HepG2 (cell line): ENCODE data around the gene ANXA3. TPM values are rescaled to one million over a fixed set of nuclear protein-coding genes. Genes with fewer than 3 reads are reported as not detected.

Source experiments
- ATAC-seq: fragments of 200-7000 bp; cut with Tn5 transposase; 3 replicates; pipeline ENCODE4 v1.9.1; 2020; ENCODE audit warnings: mild to moderate bottlenecking, moderate library complexity
- BruUV-seq: library from RNA; stranded (reverse); fragments of 400-500 nt; replicated peaks from 2 replicates; lab custom pipeline; 2021; lab: Mats Ljungman, UMichigan
- CTCF ChIA-PET: fragments of 300-600 bp; formaldehyde crosslinking; extraction: SDS; loops from one replicate; lab custom pipeline; 2021; ENCODE audit warnings: low total read pairs, inconsistent platforms, low intra/inter-chr PET ratio; lab: Yijun Ruan, JAX
- POLR2A ChIA-PET: fragments of 350-600 bp; sonication (Branson Sonifier 250); formaldehyde crosslinking; loops from one replicate; lab custom pipeline; 2020; ENCODE audit warnings: antibody characterized with exemption, inconsistent platforms; lab: Yijun Ruan, JAX
- DNase-seq: peaks from one replicate; pipeline ENCODE4 v3.0.0-alpha.2; 2015; ENCODE audit warnings: low spot score
- FAIRE-seq: peaks from 3 replicates; lab custom pipeline; 2011; peaks lifted over from hg19 to GRCh38; lab: Jason Lieb, UNC
- H2AFZ ChIP-seq: one replicate; pipeline ENCODE4 v1.6.1; 2011; ENCODE audit warnings: low read length, inconsistent platforms
- H3K27ac ChIP-seq: fragments of 300-600 bp; 3 replicates; pipeline ENCODE4 v1.8.0; 2011; ENCODE audit warnings: mixed run types, mild to moderate bottlenecking, mixed read lengths, low read length, inconsistent platforms; ENCODE audit not compliant: insufficient read depth; ENCODE audit errors: extremely low read length
- H3K27me3 ChIP-seq, 2 experiments: fragments of 200-600 bp in 1 of 2; 2 replicates in 1 of 2; 3 replicates in 1 of 2; pipeline versions ENCODE4 v1.6.0 to v1.8.0; 2011; ENCODE audit warnings: low read length in 2 of 2, mild to moderate bottlenecking in 2 of 2, moderate library complexity in 2 of 2, inconsistent platforms in 1 of 2; ENCODE audit not compliant: insufficient read depth in 2 of 2, control insufficient read depth in 1 of 2
- H3K36me3 ChIP-seq, 2 experiments: fragments of 200-600 bp in 1 of 2; replicated peaks in 1 of 2; 2 replicates in 1 of 2; 3 replicates in 1 of 2; pipeline versions ENCODE4 v1.5.1 to v1.8.0; 2011; ENCODE audit warnings: low read length in 2 of 2, inconsistent platforms in 1 of 2; ENCODE audit not compliant: insufficient read depth in 2 of 2, control insufficient read depth in 1 of 2
- H3K4me1 ChIP-seq: 2 replicates; pipeline ENCODE4 v1.5.1; 2012; ENCODE audit warnings: low read length, inconsistent platforms; ENCODE audit not compliant: insufficient read depth
- H3K4me2 ChIP-seq: 2 replicates; pipeline ENCODE4 v1.6.0; 2011; ENCODE audit warnings: low read depth, low read length, inconsistent platforms
- H3K4me3 ChIP-seq, 3 experiments: fragments of 200-600 bp in 1 of 3; sonication (generic), shearing (Covaris generic) in 1 of 3; replicated peaks in 1 of 3; 2 replicates each; pipeline ENCODE4 v1.5.1; 2011 to 2016; ENCODE audit warnings: low read length in 3 of 3, inconsistent platforms in 2 of 3, low read depth in 2 of 3, mild to moderate bottlenecking in 2 of 3, control low read depth in 1 of 3, mixed read lengths in 1 of 3; ENCODE audit not compliant: insufficient read depth in 1 of 3
- H3K79me2 ChIP-seq: one replicate; pipeline ENCODE4 v1.6.1; 2011; ENCODE audit warnings: low read length, inconsistent platforms; ENCODE audit not compliant: insufficient read depth
- H3K9ac ChIP-seq: 2 replicates; pipeline ENCODE4 v1.6.0; 2011; ENCODE audit warnings: mild to moderate bottlenecking, low read depth, low read length, inconsistent platforms; ENCODE audit not compliant: insufficient read depth
- H3K9me3 ChIP-seq: 2 replicates; pipeline ENCODE4 v1.5.1; 2012; ENCODE audit warnings: mild to moderate bottlenecking, low read length
- H4K20me1 ChIP-seq: 2 replicates; pipeline ENCODE4 v1.6.0; 2011; ENCODE audit warnings: inconsistent platforms, mild to moderate bottlenecking, low read length, moderate library complexity; ENCODE audit not compliant: insufficient read depth
- DR1 ChIP-seq: sonication (generic); formaldehyde crosslinking; IDR thresholded peaks from 2 replicates; pipeline ENCODE4 v1.8.0; 2021; ENCODE audit warnings: mild to moderate bottlenecking, missing genetic modification reagents, inconsistent platforms
- YY1 ChIP-seq: IDR thresholded peaks from 2 replicates; pipeline ENCODE4 v1.6.1; 2011; ENCODE audit warnings: low read length, low read depth, moderate library complexity, mild to moderate bottlenecking; ENCODE audit not compliant: insufficient read depth, insufficient replicate concordance
- ZFX ChIP-seq: sonication (generic); formaldehyde crosslinking; IDR thresholded peaks from 2 replicates; pipeline ENCODE4 v1.4.0; 2020; ENCODE audit warnings: mild to moderate bottlenecking, low read depth, missing genetic modification reagents, moderate library complexity
- ZNF382 ChIP-seq: sonication (generic); formaldehyde crosslinking; IDR thresholded peaks from 2 replicates; pipeline ENCODE4 v1.5.0; 2020; ENCODE audit warnings: missing genetic modification reagents, mild to moderate bottlenecking, borderline replicate concordance
- WGBS: methylation state at CpG from one replicate; pipeline ENCODE4 v1.1.6; 2017; ENCODE audit warnings: low lambda C conversion rate; 5-methylcytosine and 5-hydroxymethylcytosine counted together
- in situ Hi-C: cut with HindIII; loops from 2 replicates; pipeline ENCODE4 v1.10.0; 2017; ENCODE audit warnings: low pct_unique_long_range_greater_than_20kb; ENCODE audit not compliant: extremely low pct_ligation_motif_present
- intact Hi-C: fragments of 100-400 bp; cut with micrococcal nuclease; formaldehyde crosslinking; loops from one replicate; pipeline ENCODE4 v1.10.0; 2022; ENCODE audit not compliant: unreplicated experiment
- polyA plus RNA-seq, 8 experiments: library from polyadenylated mRNA; depleted of rRNA in 3 of 8; stranded (reverse) in 7 of 8; unstranded in 1 of 8; fragments of >200 nt; fragmentation: Illumina TruSeq in 4 of 8; extraction: Trizol in 4 of 8; gene quantifications; 2 replicates each; pipeline versions ENCODE4 v1.2.1 to v1.2.3, GENCODE V29; 2011 to 2016; ENCODE audit warnings: low read depth in 4 of 8, missing spikeins in 1 of 8, mixed read lengths in 1 of 8; ENCODE audit not compliant: insufficient read depth in 1 of 8
- total RNA-seq, 5 experiments: library from RNA; depleted of rRNA; stranded (reverse); fragments of >200 nt; fragmentation: Illumina TruSeq; extraction: Trizol; gene quantifications; 2 replicates each; pipeline ENCODE4 v1.2.3, GENCODE V29; 2016; ENCODE audit warnings: low read depth in 1 of 5
- TF ChIP-seq, protein P1 (sequence below): sonication (generic); formaldehyde crosslinking; IDR thresholded peaks from 2 replicates; pipeline ENCODE4 v1.9.0; 2021; ENCODE audit warnings: missing genetic modification reagents, borderline replicate concordance
- TF ChIP-seq, protein P2 (sequence below): sonication (generic); formaldehyde crosslinking; IDR thresholded peaks from 2 replicates; pipeline ENCODE4 v1.8.1; 2022; ENCODE audit warnings: low read depth, mild to moderate bottlenecking, missing genetic modification reagents
- TF ChIP-seq, protein P3 (sequence below): sonication (generic); formaldehyde crosslinking; IDR thresholded peaks from 2 replicates; pipeline ENCODE4 v1.4.0; 2020; ENCODE audit warnings: missing genetic modification reagents

Gene ANXA3
- total and polyA plus RNA-seq, 2 of the 13 experiments (the other 11 are each of a cell fraction or from before 2014, with no cell fraction given) = 6.5 to 6.9 TPM

DNA sequence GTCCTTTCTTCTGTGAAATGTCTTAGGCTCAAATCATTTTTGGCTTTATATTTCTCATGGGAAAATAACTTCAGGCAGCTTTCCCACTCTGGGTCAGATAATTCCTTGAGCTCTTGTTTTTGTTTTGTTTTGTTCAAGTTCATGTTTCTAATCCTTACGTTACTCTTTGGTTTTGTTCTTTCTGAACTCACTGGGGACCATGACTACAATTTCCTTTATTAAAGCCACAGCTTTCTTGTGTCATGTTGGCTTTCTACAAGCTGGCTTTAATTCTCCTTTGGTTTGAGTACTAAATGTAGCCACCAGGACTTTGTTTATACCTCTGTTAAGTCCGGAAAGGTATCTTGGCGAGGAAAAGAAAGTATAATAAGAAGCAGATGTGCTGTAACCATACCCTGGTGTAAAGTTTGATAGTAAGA, 30.8 kb upstream of the ANXA3 start:
- intact Hi-C loops (no loop called here), in situ Hi-C loops (loop anchor here (10.0 kb wide), 1 partner anchor 566 kb away; no protein-coding TSS in a partner anchor)
- no TSS peak for BruUV-seq
- no peak overlapping the region for H2AFZ ChIP-seq
- no peak overlapping the region for H3K4me3 ChIP-seq
- H3K9me3 ChIP-seq = no peaks in the 10 kb centered on the region
- CTCF ChIA-PET = no interaction called here
- no peak overlapping the region for H3K4me2 ChIP-seq
- peaks cover 19 to 61% of the 10 kb centered on the region in 2 experiments for H3K36me3 ChIP-seq
- FAIRE-seq (no peak), ATAC-seq (no peak), DNase-seq (no peak)
- H3K9ac ChIP-seq = no peak overlapping the region
- H3K27me3 ChIP-seq = no peaks in the 10 kb centered on the region
- H4K20me1 ChIP-seq = no peaks in the 10 kb centered on the region
- H3K4me1 ChIP-seq = no peaks in the 10 kb centered on the region
- WGBS = 94% methylated on average over 3 of the region's 3 CpGs
- no peak overlapping the region for H3K27ac ChIP-seq
- H3K79me2 ChIP-seq = no peaks in the 10 kb centered on the region
- TF ChIP-seq ZFX (CRISPR knock-in tag) (no peak), ZNF382 (no peak), DR1 (CRISPR knock-in tag) (no peak), YY1 (no peak)
- TF ChIP-seq, protein P1, sequence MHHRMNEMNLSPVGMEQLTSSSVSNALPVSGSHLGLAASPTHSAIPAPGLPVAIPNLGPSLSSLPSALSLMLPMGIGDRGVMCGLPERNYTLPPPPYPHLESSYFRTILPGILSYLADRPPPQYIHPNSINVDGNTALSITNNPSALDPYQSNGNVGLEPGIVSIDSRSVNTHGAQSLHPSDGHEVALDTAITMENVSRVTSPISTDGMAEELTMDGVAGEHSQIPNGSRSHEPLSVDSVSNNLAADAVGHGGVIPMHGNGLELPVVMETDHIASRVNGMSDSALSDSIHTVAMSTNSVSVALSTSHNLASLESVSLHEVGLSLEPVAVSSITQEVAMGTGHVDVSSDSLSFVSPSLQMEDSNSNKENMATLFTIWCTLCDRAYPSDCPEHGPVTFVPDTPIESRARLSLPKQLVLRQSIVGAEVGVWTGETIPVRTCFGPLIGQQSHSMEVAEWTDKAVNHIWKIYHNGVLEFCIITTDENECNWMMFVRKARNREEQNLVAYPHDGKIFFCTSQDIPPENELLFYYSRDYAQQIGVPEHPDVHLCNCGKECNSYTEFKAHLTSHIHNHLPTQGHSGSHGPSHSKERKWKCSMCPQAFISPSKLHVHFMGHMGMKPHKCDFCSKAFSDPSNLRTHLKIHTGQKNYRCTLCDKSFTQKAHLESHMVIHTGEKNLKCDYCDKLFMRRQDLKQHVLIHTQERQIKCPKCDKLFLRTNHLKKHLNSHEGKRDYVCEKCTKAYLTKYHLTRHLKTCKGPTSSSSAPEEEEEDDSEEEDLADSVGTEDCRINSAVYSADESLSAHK (CRISPR knock-in tag) = no peak
- TF ChIP-seq, protein P2, sequence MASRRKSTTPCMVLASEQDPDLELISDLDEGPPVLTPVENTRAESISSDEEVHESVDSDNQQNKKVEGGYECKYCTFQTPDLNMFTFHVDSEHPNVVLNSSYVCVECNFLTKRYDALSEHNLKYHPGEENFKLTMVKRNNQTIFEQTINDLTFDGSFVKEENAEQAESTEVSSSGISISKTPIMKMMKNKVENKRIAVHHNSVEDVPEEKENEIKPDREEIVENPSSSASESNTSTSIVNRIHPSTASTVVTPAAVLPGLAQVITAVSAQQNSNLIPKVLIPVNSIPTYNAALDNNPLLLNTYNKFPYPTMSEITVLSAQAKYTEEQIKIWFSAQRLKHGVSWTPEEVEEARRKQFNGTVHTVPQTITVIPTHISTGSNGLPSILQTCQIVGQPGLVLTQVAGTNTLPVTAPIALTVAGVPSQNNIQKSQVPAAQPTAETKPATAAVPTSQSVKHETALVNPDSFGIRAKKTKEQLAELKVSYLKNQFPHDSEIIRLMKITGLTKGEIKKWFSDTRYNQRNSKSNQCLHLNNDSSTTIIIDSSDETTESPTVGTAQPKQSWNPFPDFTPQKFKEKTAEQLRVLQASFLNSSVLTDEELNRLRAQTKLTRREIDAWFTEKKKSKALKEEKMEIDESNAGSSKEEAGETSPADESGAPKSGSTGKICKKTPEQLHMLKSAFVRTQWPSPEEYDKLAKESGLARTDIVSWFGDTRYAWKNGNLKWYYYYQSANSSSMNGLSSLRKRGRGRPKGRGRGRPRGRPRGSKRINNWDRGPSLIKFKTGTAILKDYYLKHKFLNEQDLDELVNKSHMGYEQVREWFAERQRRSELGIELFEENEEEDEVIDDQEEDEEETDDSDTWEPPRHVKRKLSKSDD = no peak
- TF ChIP-seq, protein P3, sequence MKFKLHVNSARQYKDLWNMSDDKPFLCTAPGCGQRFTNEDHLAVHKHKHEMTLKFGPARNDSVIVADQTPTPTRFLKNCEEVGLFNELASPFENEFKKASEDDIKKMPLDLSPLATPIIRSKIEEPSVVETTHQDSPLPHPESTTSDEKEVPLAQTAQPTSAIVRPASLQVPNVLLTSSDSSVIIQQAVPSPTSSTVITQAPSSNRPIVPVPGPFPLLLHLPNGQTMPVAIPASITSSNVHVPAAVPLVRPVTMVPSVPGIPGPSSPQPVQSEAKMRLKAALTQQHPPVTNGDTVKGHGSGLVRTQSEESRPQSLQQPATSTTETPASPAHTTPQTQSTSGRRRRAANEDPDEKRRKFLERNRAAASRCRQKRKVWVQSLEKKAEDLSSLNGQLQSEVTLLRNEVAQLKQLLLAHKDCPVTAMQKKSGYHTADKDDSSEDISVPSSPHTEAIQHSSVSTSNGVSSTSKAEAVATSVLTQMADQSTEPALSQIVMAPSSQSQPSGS = no peak
- POLR2A ChIA-PET = no interaction called here
